ENCODE measurements around the gene CST6.

DNA sequence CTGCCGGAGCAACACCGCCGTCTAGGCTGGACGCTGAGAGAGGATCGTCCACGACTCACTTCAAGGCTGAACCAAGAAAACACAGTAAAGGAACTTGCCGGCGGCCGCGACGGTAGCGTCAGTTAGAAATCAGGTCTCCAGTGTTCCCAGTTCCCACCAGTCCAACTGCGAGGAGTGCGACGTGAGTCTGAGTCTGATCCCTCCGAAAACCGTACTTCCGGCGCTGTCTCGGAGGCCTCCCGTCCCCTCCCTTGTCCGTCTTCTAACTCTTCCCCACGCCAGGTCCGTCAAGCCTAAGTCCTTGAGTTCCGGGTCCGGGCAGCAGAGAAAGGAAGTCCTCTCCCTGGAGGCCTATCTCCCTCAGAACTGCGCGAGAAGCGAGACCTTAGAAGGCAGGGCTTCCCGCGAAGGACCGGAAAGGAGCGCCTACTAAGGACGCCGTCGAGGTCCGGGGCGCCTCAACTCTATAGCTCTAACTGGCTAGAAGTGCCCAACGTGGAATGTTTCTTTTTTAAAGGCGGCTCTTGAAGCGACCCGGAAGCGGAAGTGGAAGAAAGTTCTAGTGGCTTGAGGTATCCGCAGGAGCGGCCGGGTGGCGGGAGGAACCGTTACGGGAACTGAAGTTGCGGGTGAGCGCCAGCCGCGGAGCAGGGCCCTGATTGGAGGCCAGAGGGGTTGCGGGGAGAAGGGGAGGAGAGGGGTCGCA is 9.7 kb upstream of the CST6 start, which contains the start of the genes BANF1 and EIF1AD:
- TF ChIP-seq BACH2 (CRISPR knock-in tag; IDR thresholded peaks at IDR 0.05; ENCODE audit: borderline replicate concordance) (no peak), RARB (CRISPR knock-in tag; IDR thresholded peaks at IDR 0.05) (no peak), ZC3H10 (CRISPR knock-in tag; IDR thresholded peaks at IDR 0.05) (no peak), ARNTL (CRISPR knock-in tag; IDR thresholded peaks at IDR 0.05; ENCODE audit: borderline replicate concordance, low read depth) (no peak), ZFP30 (CRISPR knock-in tag; IDR thresholded peaks at IDR 0.05) (no peak)
- TF ChIP-seq, protein P1, sequence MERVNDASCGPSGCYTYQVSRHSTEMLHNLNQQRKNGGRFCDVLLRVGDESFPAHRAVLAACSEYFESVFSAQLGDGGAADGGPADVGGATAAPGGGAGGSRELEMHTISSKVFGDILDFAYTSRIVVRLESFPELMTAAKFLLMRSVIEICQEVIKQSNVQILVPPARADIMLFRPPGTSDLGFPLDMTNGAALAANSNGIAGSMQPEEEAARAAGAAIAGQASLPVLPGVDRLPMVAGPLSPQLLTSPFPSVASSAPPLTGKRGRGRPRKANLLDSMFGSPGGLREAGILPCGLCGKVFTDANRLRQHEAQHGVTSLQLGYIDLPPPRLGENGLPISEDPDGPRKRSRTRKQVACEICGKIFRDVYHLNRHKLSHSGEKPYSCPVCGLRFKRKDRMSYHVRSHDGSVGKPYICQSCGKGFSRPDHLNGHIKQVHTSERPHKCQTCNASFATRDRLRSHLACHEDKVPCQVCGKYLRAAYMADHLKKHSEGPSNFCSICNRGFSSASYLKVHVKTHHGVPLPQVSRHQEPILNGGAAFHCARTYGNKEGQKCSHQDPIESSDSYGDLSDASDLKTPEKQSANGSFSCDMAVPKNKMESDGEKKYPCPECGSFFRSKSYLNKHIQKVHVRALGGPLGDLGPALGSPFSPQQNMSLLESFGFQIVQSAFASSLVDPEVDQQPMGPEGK (CRISPR knock-in tag; IDR thresholded peaks at IDR 0.05; ENCODE audit: borderline replicate concordance), result no peak
